Esophagus muscularis mucosa (tissue), 4 donors: ENCODE measurements around the gene PHKA1.

ENCODE experiments used
- CTCF ChIP-seq, 3 experiments: fragments of 200-600 bp in 2 of 3; fragments of 450-650 bp in 1 of 3; sonication (generic) in 2 of 3; IDR thresholded peaks; one replicate each; pipeline ENCODE4 v1.5.1; 2017 to 2019; ENCODE audit warnings: antibody characterized with exemption in 3 of 3, mild to moderate bottlenecking in 2 of 3, moderate library complexity in 1 of 3
- EP300 ChIP-seq: sonication (generic); formaldehyde crosslinking; IDR thresholded peaks from one replicate; pipeline ENCODE4 v1.6.1; 2017; ENCODE audit warnings: antibody characterized with exemption
- POLR2A ChIP-seq: fragments of 450-650 bp; IDR thresholded peaks from one replicate; pipeline ENCODE4 v1.6.1; 2017; ENCODE audit warnings: antibody characterized with exemption, moderate library complexity, mild to moderate bottlenecking, low read depth

GRCh38 chrX:72536542-72536941 is 177.6 kb downstream of the PHKA1 start:
- TF ChIP-seq CTCF (IDR thresholded peaks at IDR 0.05) (no peak), POLR2A (no peak), EP300 (no peak)
